ENCODE data around the gene CFAP69. TPM values are rescaled to one million over a fixed set of nuclear protein-coding genes. Genes with fewer than 3 reads are reported as not detected.

Gene CFAP69
- total RNA-seq: 10 to 100 TPM; 11.4 to 13.0 TPM
- long read RNA-seq, donor 1, partial matches to known transcripts: 1 of 6 reads
- long read RNA-seq, donor 1, other reads (novel, unspliced or antisense): 4 of 6 reads
- long read RNA-seq, donor 2, partial matches to known transcripts: 5 of 9 reads
- long read RNA-seq, donor 2, other reads (novel, unspliced or antisense): 4 of 9 reads

- intact Hi-C loops (cut with DNase I): loop anchor here in 1 of 2 donors (1.0 kb wide), 1 partner anchor 13 kb away; no protein-coding TSS in a partner anchor
- peak; percentile 98 for DNase-seq (ENCODE audit: low spot score)
Observed at GRCh38 chr7:90244909-90245851, at the start of gene CFAP69. Gene CFAP69 (plus strand): TSS chr7:90245174. CDS start chr7:90245425, 251 bp downstream.

DNA sequence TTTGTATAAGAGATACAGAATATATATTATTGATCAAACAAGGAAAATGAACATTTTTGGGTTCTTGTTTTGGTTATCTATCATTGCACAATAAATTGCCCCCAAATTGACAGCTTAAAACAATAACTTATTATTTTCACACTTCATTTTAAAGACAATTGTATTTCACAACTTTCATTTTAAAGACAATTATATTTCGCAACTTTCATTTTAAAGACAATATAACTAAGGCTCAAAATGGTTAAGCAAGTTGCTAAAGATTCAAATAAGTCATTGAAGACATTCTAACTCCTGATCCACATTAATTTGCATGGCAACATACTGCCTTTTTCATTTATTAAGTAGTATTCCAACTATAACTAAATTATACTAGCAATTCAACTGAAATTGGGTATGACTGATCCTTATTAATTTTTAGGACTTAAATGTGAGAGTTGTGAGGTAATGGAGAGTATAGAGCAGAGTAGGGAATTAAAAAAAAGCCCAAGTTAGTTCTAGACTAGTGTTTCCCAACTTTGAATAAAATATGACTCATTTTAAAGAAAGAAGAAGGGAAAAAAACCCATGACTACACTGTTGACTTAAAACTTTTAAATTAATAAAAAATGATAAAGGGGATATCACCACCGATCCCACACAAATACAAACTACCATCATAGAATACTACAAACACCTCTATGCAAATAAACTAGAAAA lies 43.3 kb upstream of the CFAP69 start:
- intact Hi-C loops (cut with DNase I): no loop called here
- DNase-seq (ENCODE audit: low spot score): no peak

GRCh38 chr7:90207956-90208355 lies 37.0 kb upstream of the CFAP69 start:
- DNase-seq (ENCODE audit: low spot score): no peak
- intact Hi-C loops (cut with DNase I): no loop called here

- no peak for DNase-seq (ENCODE audit: low spot score)
- intact Hi-C loops (cut with DNase I): no loop called here
Observed at GRCh38 chr7:90209776-90210175, 35.2 kb upstream of the CFAP69 start.

GRCh38 chr7:90210475-90210874 lies 34.5 kb upstream of the CFAP69 start:
- DNase-seq (ENCODE audit: low spot score): no peak
- intact Hi-C loops (cut with DNase I): no loop called here

GRCh38 chr7:90210981-90211380 lies 34.0 kb upstream of the CFAP69 start:
- intact Hi-C loops (cut with DNase I): no loop called here
- no peak for DNase-seq (ENCODE audit: low spot score)

DNA sequence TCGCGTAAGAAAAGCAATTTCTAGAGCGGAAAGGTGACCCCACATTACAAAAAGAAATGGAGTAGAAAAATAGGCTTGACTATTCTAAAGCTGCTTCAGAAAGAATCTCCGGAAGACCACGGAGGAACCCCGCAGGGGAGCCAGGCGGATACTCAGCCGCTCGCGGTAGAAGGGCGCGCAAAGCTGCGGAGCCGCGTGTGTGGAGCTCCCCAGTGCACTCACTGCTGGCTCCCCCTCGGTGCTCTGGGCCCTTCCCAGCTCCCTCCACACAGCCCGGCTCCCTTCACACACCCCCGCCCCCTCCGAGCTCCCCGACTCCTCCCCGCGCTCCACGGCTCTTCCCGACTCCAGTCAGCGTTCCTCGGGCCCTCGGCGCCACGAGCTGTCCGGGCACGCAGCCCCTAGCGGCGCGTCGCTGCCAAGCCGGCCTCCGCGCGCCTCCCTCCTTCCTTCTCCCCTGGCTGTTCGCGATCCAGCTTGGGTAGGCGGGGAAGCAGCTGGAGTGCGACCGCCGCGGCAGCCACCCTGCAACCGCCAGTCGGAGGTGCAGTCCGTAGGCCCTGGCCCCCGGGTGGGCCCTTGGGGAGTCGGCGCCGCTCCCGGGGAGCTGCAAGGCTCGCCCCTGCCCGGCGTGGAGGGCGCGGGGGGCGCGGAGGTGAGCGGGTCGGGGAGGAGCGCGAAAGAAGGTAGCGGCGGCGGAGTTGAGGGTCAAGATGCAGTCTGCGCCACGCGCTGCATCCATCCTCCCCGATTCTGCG lies 33.4 kb upstream of the CFAP69 start, which contains the start of gene STEAP2:
Gene STEAP2, plus strand, starts transcription at position 350 of the 758 bp plus-strand sequence. CDS start 13,343 bp downstream, outside the sequence.
- intact Hi-C loops (cut with DNase I): no loop called here
- DNase-seq (ENCODE audit: low spot score): peak; percentile 97

- no peak for DNase-seq (ENCODE audit: low spot score)
- intact Hi-C loops (cut with DNase I): no loop called here
Observed at GRCh38 chr7:90212149-90212495, 32.9 kb upstream of the CFAP69 start.

- DNase-seq (ENCODE audit: low spot score): no peak
- intact Hi-C loops (cut with DNase I): no loop called here
Observed at GRCh38 chr7:90213521-90213920, 31.5 kb upstream of the CFAP69 start.

GRCh38 chr7:90216080-90216674 lies 28.8 kb upstream of the CFAP69 start:
- no peak for DNase-seq (ENCODE audit: low spot score)
- intact Hi-C loops (cut with DNase I): no loop called here

DNA sequence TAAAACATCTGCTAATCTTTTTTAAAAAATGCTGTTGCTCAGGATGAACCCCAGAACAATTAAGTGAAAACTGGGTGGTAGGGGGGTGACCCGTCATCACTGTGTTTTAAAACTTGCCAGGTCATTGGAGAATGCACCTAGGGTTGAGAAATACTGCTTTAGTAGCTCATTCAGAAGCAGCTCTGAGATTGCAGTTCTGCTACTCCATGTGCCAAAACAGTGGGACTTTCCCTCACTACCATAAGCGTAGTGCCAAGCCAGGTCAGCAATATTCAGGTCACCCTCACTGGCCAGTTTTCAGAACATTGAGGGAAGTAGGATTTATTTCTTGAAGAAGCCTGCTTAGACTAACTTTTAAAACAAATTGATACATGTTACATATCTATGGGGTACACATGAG lies 28.2 kb upstream of the CFAP69 start:
- intact Hi-C loops (cut with DNase I): no loop called here
- DNase-seq (ENCODE audit: low spot score): no peak

DNA sequence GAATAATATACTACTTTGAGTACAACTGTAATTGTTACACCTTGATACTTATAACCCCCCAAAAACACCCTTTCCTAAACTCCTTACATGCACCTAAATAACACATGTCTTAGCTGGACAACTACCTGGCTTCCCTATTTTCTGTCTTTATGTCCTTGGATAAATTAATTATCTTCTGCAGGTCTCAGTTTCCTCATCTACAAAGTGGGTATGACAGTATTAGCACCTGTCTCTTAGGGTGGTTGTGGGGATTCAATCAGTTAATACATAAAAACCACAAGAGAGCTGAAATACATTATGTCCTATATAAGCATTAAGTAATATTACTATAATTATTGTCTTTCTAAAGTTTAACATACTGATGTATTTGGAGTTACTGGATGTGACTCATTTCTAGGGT lies 22.6 kb upstream of the CFAP69 start:
- intact Hi-C loops (cut with DNase I): no loop called here
- DNase-seq (ENCODE audit: low spot score): no peak

DNA sequence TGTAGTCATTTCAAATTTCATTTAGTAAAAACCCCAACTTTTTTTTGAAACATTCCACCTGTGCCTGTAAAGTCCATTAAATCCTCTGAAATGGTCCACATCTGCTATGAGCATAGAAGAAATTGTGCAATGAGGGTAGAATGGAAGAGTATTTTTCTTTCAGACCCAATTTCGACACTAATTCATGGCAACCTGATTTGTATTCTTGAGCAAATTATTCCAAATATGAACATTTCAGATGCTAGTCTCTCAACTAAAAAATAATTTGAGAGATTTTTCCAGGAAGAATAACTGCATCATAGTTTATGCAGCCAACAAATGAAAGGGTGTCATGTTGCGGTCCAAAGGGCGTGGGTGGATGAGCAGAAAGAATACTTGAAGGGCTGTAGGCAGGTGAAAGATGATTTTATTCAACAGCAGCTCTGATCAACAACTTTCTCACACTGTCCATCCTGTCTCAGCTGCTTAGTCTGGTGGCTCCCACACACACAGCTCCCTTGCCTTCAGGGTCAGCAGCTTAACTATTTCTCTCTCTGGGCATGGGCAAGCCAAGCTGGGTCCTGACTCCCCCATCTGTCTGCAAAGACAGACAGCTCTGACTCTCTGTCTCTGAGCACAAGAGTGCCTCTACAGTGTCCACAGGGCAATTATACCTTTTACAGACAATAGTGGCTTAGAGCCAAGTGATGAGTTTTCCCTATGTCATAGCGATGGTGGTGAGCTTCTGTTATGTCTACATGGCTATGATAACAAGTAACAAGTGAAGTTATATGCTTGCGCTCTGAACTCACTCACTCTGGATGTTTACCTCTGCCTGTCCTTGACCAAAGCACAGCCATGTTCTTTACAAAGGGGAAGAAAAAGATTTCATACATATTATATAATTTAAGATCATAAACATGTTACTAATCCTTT lies 21.9 kb upstream of the CFAP69 start:
- DNase-seq (ENCODE audit: low spot score): peak; percentile 85
- intact Hi-C loops (cut with DNase I): no loop called here

DNA sequence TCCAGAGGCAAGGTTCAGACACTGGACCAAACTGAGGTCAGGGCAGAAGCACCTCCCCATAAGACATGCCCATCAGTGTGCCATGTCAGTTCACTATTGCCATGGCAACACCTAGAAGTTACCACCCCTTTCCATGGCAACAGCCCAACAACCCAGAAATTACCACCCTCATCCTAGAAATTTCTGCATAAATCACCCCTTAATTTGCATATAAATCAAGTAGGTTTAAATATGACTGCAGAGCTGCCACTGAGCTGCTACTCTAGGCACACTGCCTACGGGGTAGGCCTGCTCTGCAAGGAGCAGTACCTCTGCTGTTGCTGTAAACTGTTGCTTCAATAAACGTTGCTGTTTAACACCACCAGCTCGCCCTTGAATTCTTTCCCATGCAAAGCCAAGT lies 20.8 kb upstream of the CFAP69 start:
- no peak for DNase-seq (ENCODE audit: low spot score)
- intact Hi-C loops (cut with DNase I): no loop called here

GRCh38 chr7:90225181-90225580 lies 19.8 kb upstream of the CFAP69 start:
- DNase-seq (ENCODE audit: low spot score): no peak
- intact Hi-C loops (cut with DNase I): no loop called here

- intact Hi-C loops (cut with DNase I): no loop called here
- DNase-seq (ENCODE audit: low spot score): no peak
Observed at GRCh38 chr7:90225601-90226000, 19.4 kb upstream of the CFAP69 start.

GRCh38 chr7:90227259-90227658 lies 17.7 kb upstream of the CFAP69 start:
- DNase-seq (ENCODE audit: low spot score): no peak
- intact Hi-C loops (cut with DNase I): no loop called here

DNA sequence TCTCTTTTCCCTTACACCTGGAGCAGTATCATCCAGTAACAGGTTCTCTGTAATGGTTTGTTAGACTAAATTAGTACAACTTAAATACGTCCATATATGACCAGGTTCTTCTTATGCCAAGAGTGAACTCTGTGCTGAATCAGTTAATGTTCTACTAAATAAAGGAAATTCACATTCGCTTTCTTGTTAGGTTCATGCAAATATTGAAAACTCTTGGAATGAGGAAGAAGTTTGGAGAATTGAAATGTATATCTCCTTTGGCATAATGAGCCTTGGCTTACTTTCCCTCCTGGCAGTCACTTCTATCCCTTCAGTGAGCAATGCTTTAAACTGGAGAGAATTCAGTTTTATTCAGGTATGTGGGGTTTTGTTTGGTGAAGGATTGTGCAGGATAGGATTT lies 15.3 kb upstream of the CFAP69 start:
- intact Hi-C loops (cut with DNase I): no loop called here

More for the DNA sequence above, 15.3 kb upstream of the CFAP69 start:
- no peak for DNase-seq (ENCODE audit: low spot score)

All from posterior vena cava (tissue), 2 donors.